ENCODE results near the gene SIPA1.
"Not testable (repeated sequence)": the region's sequence is repeated elsewhere in the genome, so short reads cannot be mapped to it uniquely, and the experiment has no call there.

The SIPA1 gene

GRCh38 chr11:65623852-65624616 lies 13.9 kb upstream of the SIPA1 start:
- no peak for DNase-seq

- no peak for DNase-seq
These were observed 12.8 kb upstream of the SIPA1 start for GRCh38 chr11:65624931-65625627.

GRCh38 chr11:65625628-65626342 lies 12.1 kb upstream of the SIPA1 start:
- DNase-seq = peak; percentile 33 to 62

- DNase-seq = no peak
These were observed 10.7 kb upstream of the SIPA1 start for GRCh38 chr11:65627202-65627601.

- DNase-seq = no peak
These were observed 8.3 kb upstream of the SIPA1 start for GRCh38 chr11:65629579-65629978.

- no peak for DNase-seq
These were observed 7.7 kb upstream of the SIPA1 start for GRCh38 chr11:65630215-65630614.

GRCh38 chr11:65633390-65634108 lies 4.4 kb upstream of the SIPA1 start:
- DNase-seq = no peak

- no peak for DNase-seq
These were observed 3.8 kb upstream of the SIPA1 start for GRCh38 chr11:65634109-65634436.

- DNase-seq = no peak
These were observed 3.5 kb upstream of the SIPA1 start for GRCh38 chr11:65634440-65634839.

GRCh38 chr11:65634905-65635731 lies 2.8 kb upstream of the SIPA1 start:
- no peak for DNase-seq

- DNase-seq = no peak
These were observed 1.5 kb upstream of the SIPA1 start for GRCh38 chr11:65636108-65637031.

- DNase-seq = no peak
These were observed 806 bp upstream of the SIPA1 start for GRCh38 chr11:65637032-65637557.

GRCh38 chr11:65639228-65639597 lies 1.3 kb downstream of the SIPA1 start:
- not testable (repeated sequence) for DNase-seq

- no peak for DNase-seq
These were observed 2.0 kb downstream of the SIPA1 start for GRCh38 chr11:65639623-65640482.

- DNase-seq = no peak
These were observed 2.8 kb downstream of the SIPA1 start for GRCh38 chr11:65640483-65641296.

GRCh38 chr11:65641297-65642013 lies 3.6 kb downstream of the SIPA1 start:
- DNase-seq = no peak

GRCh38 chr11:65642014-65642671 lies 4.2 kb downstream of the SIPA1 start:
- DNase-seq = no peak

GRCh38 chr11:65643971-65644370 lies 6.1 kb downstream of the SIPA1 start:
- DNase-seq = no peak

Data from cerebellar nuclear complex (tissue), 1 donor.